ENCODE measurements around the gene ATF3.

The ATF3 gene

GRCh38 chr1:212644866-212645545 is 36.4 kb downstream of the ATF3 start:
- TF ChIP-seq ZNF70 (CRISPR knock-in tag; IDR thresholded peaks at IDR 0.05) (no peak), ZFP30 (CRISPR knock-in tag; IDR thresholded peaks at IDR 0.05) (no peak), TOX (CRISPR knock-in tag; IDR thresholded peaks at IDR 0.05; ENCODE audit: borderline replicate concordance) (no peak), CREB5 (CRISPR knock-in tag; IDR thresholded peaks at IDR 0.05; ENCODE audit: low read depth) (no peak), ISL1 (CRISPR knock-in tag; IDR thresholded peaks at IDR 0.05) (no peak), TSHZ2 (CRISPR knock-in tag; IDR thresholded peaks at IDR 0.05) (no peak), BACH2 (CRISPR knock-in tag; IDR thresholded peaks at IDR 0.05; ENCODE audit: borderline replicate concordance) (no peak), POU6F1 (CRISPR knock-in tag; IDR thresholded peaks at IDR 0.05; ENCODE audit: borderline replicate concordance, low read depth) (no peak)
- ATAC-seq: no peak

DNA sequence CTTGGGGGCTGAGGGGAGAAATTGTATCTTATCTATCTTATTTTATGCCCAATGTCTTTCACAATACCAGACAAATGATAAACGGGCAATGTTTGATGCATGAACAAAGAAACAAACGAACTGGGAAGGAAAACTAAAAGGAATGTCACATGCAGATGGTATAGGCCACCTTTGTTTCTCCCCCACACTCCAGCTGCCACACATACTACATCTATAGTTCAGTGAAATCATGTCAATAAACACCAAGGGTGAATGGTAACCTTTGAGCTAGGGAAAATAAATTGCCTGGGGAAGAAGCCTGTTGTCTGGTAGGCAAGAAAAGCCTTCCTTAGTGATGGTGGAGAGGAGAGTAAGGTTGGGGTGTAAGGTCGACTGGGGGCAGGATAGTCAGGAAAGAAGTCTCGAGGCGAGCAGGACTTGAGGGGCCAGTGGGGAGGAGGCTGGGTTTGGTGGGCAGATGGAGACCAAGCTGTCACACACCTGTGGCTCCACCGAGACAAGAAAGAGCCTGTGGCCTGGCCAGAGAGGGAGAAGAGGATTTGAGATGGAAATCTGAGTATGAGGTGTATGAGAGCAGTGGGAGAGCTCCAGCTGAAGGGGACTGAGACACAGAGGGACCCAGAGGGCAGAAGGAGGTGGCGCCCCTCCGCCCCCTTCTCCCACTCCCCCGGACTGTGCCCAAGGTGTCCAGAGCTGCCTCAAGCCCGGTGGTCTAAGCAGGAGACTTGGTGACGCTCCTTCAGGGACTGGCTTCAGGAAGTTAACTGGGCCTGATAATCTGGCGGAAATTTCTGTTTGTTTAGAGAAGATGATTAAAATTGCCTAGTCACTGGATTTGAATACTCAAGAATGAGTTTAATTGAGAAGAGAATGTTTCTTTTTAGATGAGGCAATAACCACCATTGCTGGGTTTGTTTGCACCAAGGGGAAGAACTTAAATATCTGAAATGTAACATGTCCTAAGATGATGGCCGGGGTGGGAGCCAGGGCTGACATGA is 37.3 kb downstream of the ATF3 start:
- ATAC-seq: no peak
- TF ChIP-seq PPARA (CRISPR knock-in tag; IDR thresholded peaks at IDR 0.05; ENCODE audit: borderline replicate concordance): no peak
- no peak for TF ChIP-seq POU6F1 (CRISPR knock-in tag; IDR thresholded peaks at IDR 0.05; ENCODE audit: borderline replicate concordance, low read depth)
- no peak for TF ChIP-seq ZNF8 (CRISPR knock-in tag; IDR thresholded peaks at IDR 0.05)
- no peak for TF ChIP-seq RARB (CRISPR knock-in tag; IDR thresholded peaks at IDR 0.05)
- no peak for TF ChIP-seq ESRRG (CRISPR knock-in tag; IDR thresholded peaks at IDR 0.05)
- no peak for TF ChIP-seq CSDC2 (CRISPR knock-in tag; IDR thresholded peaks at IDR 0.05)
- no peak for TF ChIP-seq TOX (CRISPR knock-in tag; IDR thresholded peaks at IDR 0.05; ENCODE audit: borderline replicate concordance)
- TF ChIP-seq OSR1 (CRISPR knock-in tag; IDR thresholded peaks at IDR 0.05): no peak
- no peak for TF ChIP-seq SNAI2 (CRISPR knock-in tag; IDR thresholded peaks at IDR 0.05)
- TF ChIP-seq ISL1 (CRISPR knock-in tag; IDR thresholded peaks at IDR 0.05): no peak
- no peak for TF ChIP-seq ZC3H10 (CRISPR knock-in tag; IDR thresholded peaks at IDR 0.05)
- TF ChIP-seq ZFP3 (CRISPR knock-in tag; IDR thresholded peaks at IDR 0.05): no peak

DNA sequence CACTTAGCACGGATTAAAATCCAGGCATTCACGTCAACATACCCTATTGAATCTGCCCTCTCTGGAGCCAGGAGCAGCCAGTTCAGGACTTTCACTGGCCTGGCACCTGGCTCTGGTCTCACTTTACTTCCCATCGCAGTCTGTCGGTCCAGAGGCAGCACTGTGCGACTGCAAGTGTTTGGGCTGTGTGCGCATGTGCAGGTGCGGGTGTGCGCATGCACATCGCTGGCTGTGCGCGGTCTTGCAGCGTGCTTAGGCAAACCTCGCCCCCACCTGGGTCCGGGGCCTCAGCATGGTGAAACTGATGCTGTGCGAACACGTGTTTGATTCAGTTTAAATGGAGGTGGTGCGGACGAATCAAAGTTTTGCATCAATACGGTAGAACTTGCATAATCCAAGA is 38.0 kb downstream of the ATF3 start:
- no peak for TF ChIP-seq ZFP30 (CRISPR knock-in tag; IDR thresholded peaks at IDR 0.05)
- TF ChIP-seq BACH2 (CRISPR knock-in tag; IDR thresholded peaks at IDR 0.05; ENCODE audit: borderline replicate concordance): no peak
- TF ChIP-seq TSHZ2 (CRISPR knock-in tag; IDR thresholded peaks at IDR 0.05): no peak
- no peak for TF ChIP-seq RARB (CRISPR knock-in tag; IDR thresholded peaks at IDR 0.05)
- TF ChIP-seq PPARA (CRISPR knock-in tag; IDR thresholded peaks at IDR 0.05; ENCODE audit: borderline replicate concordance): no peak
- no peak for TF ChIP-seq TOX (CRISPR knock-in tag; IDR thresholded peaks at IDR 0.05; ENCODE audit: borderline replicate concordance)
- TF ChIP-seq ARNTL (CRISPR knock-in tag; IDR thresholded peaks at IDR 0.05; ENCODE audit: borderline replicate concordance, low read depth): no peak
- no peak for TF ChIP-seq CREB5 (CRISPR knock-in tag; IDR thresholded peaks at IDR 0.05; ENCODE audit: low read depth)
- TF ChIP-seq CSDC2 (CRISPR knock-in tag; IDR thresholded peaks at IDR 0.05): no peak
- TF ChIP-seq ISL1 (CRISPR knock-in tag; IDR thresholded peaks at IDR 0.05): no peak
- no peak for TF ChIP-seq ZFP3 (CRISPR knock-in tag; IDR thresholded peaks at IDR 0.05)
- TF ChIP-seq ZNF70 (CRISPR knock-in tag; IDR thresholded peaks at IDR 0.05): no peak
- TF ChIP-seq TCF4 (CRISPR knock-in tag; IDR thresholded peaks at IDR 0.05; ENCODE audit: borderline replicate concordance): no peak
- no peak for TF ChIP-seq GLIS3 (CRISPR knock-in tag; IDR thresholded peaks at IDR 0.05)
- no peak for ATAC-seq

Measured in SK-N-SH treated with all-trans-retinoic acid at 6 μM for 48 hours (cell line).